SK-N-SH (cell line): ENCODE measurements around the gene TRAFD1. TPM values are rescaled to one million over a fixed set of nuclear protein-coding genes. Genes with fewer than 3 reads are reported as not detected.

ENCODE experiments used
- CTCF ChIA-PET: fragments of 300-600, 350-600 bp; formaldehyde crosslinking; extraction: SDS; loops from one replicate; lab custom pipeline; 2021; lab: Yijun Ruan, JAX
- POLR2A ChIA-PET: fragments of 350-600 bp; sonication (Branson Sonifier 250); formaldehyde crosslinking; extraction: SDS; loops from one replicate; lab custom pipeline; 2020; ENCODE audit warnings: antibody characterized with exemption, inconsistent platforms; lab: Yijun Ruan, JAX
- DNase-seq: peaks from one replicate; pipeline ENCODE4 v3.0.0; 2012
- H2AFZ ChIP-seq: fragments of 200-600 bp; sonication (generic); 2 replicates; pipeline ENCODE4 v1.8.1; 2016; ENCODE audit warnings: antibody characterized with exemption, mild to moderate bottlenecking, low read depth
- H3F3A ChIP-seq: fragments of 200-600 bp; sonication (generic); replicated peaks from 2 replicates; pipeline ENCODE3; 2016; ENCODE audit warnings: antibody characterized with exemption, mild to moderate bottlenecking; ENCODE audit not compliant: insufficient read depth
- H3K27ac ChIP-seq, 2 experiments: fragments of 200-500 bp in 1 of 2; fragments of 200-600 bp in 1 of 2; sonication (Bioruptor generic) in 1 of 2; sonication (generic), shearing (Covaris generic) in 1 of 2; 2 replicates each; pipeline versions ENCODE4 v1.5.1 to v1.6.1; 2014 to 2016; ENCODE audit warnings: low read depth in 2 of 2, inconsistent platforms in 1 of 2, low read length in 1 of 2, mild to moderate bottlenecking in 1 of 2, mixed read lengths in 1 of 2
- H3K27me3 ChIP-seq: fragments of 200-600 bp; sonication (generic), shearing (Covaris generic); 2 replicates; pipeline ENCODE4 v1.6.1; 2016; ENCODE audit warnings: mixed run types; ENCODE audit not compliant: insufficient read depth
- H3K36me3 ChIP-seq, 2 experiments: fragments of 200-500 bp in 1 of 2; fragments of 200-600 bp in 1 of 2; sonication (Bioruptor generic) in 1 of 2; sonication (generic) in 1 of 2; replicated peaks in 1 of 2; 2 replicates each; pipeline versions ENCODE3 to v1.5.1; 2014 to 2016; ENCODE audit warnings: low read length in 1 of 2, mild to moderate bottlenecking in 1 of 2; ENCODE audit not compliant: insufficient read depth in 2 of 2, control insufficient read depth in 1 of 2
- H3K4me1 ChIP-seq, 2 experiments: fragments of 200-500 bp in 1 of 2; fragments of 200-600 bp in 1 of 2; sonication (Bioruptor generic) in 1 of 2; sonication (generic), shearing (Covaris generic) in 1 of 2; 2 replicates each; pipeline versions ENCODE4 v1.5.1 to v1.6.1; 2014 to 2016; ENCODE audit warnings: low read depth in 1 of 2, low read length in 1 of 2, mixed run types in 1 of 2; ENCODE audit not compliant: insufficient read depth in 2 of 2, control insufficient read depth in 1 of 2
- H3K4me2 ChIP-seq: fragments of 200-600 bp; sonication (generic), shearing (Covaris generic); 2 replicates; pipeline ENCODE4 v1.6.1; 2017; ENCODE audit warnings: mixed run types
- H3K4me3 ChIP-seq, 2 experiments: fragments of 200-500 bp in 1 of 2; fragments of 200-600 bp in 1 of 2; sonication (Bioruptor generic) in 1 of 2; sonication (generic), shearing (Covaris generic) in 1 of 2; 2 replicates each; pipeline versions ENCODE4 v1.5.1 to v1.8.1; 2014 to 2016; ENCODE audit warnings: low read depth in 2 of 2, inconsistent platforms in 1 of 2, low read length in 1 of 2, mild to moderate bottlenecking in 1 of 2, mixed read lengths in 1 of 2, moderate library complexity in 1 of 2
- H3K79me2 ChIP-seq: fragments of 200-600 bp; sonication (generic); 2 replicates; pipeline ENCODE4 v1.8.1; 2017; ENCODE audit warnings: mild to moderate bottlenecking; ENCODE audit not compliant: insufficient read depth
- H3K9ac ChIP-seq: fragments of 200-600 bp; sonication (generic); 2 replicates; pipeline ENCODE4 v1.6.1; 2017; ENCODE audit warnings: mixed run types
- H3K9me2 ChIP-seq: fragments of 200-600 bp; sonication (generic); 2 replicates; pipeline ENCODE4 v1.6.1; 2017; ENCODE audit warnings: mixed run types
- H3K9me3 ChIP-seq: fragments of 200-600 bp; sonication (generic); 2 replicates; pipeline ENCODE4 v1.6.1; 2017; ENCODE audit warnings: mixed run types, mild to moderate bottlenecking, moderate library complexity
- H4K20me1 ChIP-seq: fragments of 200-600 bp; sonication (generic); 2 replicates; pipeline ENCODE4 v1.6.1; 2017; ENCODE audit warnings: mild to moderate bottlenecking, mixed run types; ENCODE audit not compliant: insufficient read depth
- CHD2 ChIP-seq: fragments of 150-350 bp; IDR thresholded peaks from 2 replicates; pipeline ENCODE4 v1.6.1; 2018; ENCODE audit warnings: low read length; ENCODE audit not compliant: partially characterized antibody
- CTCF ChIP-seq: fragments of 200-600 bp; sonication (generic); IDR thresholded peaks from 2 replicates; pipeline ENCODE4 v1.6.1; 2017; ENCODE audit warnings: antibody characterized with exemption, mild to moderate bottlenecking, moderate library complexity
- ELF1 ChIP-seq: IDR thresholded peaks from 2 replicates; pipeline ENCODE4 v1.4.0; 2012
- GATA2 ChIP-seq: sonication (generic); formaldehyde crosslinking; IDR thresholded peaks from 2 replicates; pipeline ENCODE4 v1.5.0; 2020; ENCODE audit warnings: mild to moderate bottlenecking, missing genetic modification reagents
- JUND ChIP-seq: IDR thresholded peaks from 2 replicates; pipeline ENCODE4 v1.4.0; 2012
- MAX ChIP-seq: IDR thresholded peaks from 2 replicates; pipeline ENCODE4 v1.4.0; 2012; ENCODE audit warnings: low read depth
- MEF2A ChIP-seq: IDR thresholded peaks from 2 replicates; pipeline ENCODE4 v1.4.0; 2012; ENCODE audit warnings: low read depth, borderline replicate concordance
- MXI1 ChIP-seq: IDR thresholded peaks from 2 replicates; pipeline ENCODE4 v1.6.1; 2012; ENCODE audit warnings: mild to moderate bottlenecking, low read depth, low read length, improper control_type of control experiment
- NRF1 ChIP-seq: IDR thresholded peaks from 2 replicates; pipeline ENCODE4 v1.6.1; 2012; ENCODE audit warnings: low read depth, mild to moderate bottlenecking, low read length
- PBX3 ChIP-seq: IDR thresholded peaks from 2 replicates; pipeline ENCODE4; 2012
- RCOR1 ChIP-seq: fragments of 150-350 bp; IDR thresholded peaks from 2 replicates; pipeline ENCODE4 v1.6.1; 2017; ENCODE audit warnings: antibody characterized with exemption, low read length
- SIN3A ChIP-seq: IDR thresholded peaks from 2 replicates; pipeline ENCODE4 v1.6.1; 2012; ENCODE audit warnings: low read depth, mild to moderate bottlenecking, low read length, moderate library complexity, borderline replicate concordance
- TCF12 ChIP-seq: IDR thresholded peaks from 2 replicates; pipeline ENCODE4 v1.4.0; 2012
- USF1 ChIP-seq: IDR thresholded peaks from 2 replicates; pipeline ENCODE4 v1.4.0; 2012; ENCODE audit warnings: low read depth, borderline replicate concordance
- USF2 ChIP-seq: fragments of 150-350 bp; IDR thresholded peaks from 2 replicates; pipeline ENCODE4 v1.6.1; 2017; ENCODE audit warnings: antibody characterized with exemption, low read length, low read depth, borderline replicate concordance
- YY1 ChIP-seq: IDR thresholded peaks from 2 replicates; pipeline ENCODE4 v1.4.0; 2012; ENCODE audit warnings: low read depth, mild to moderate bottlenecking
- ZBTB33 ChIP-seq: IDR thresholded peaks from 2 replicates; pipeline ENCODE4 v1.4.0; 2012; ENCODE audit warnings: low read depth, borderline replicate concordance
- WGBS: methylation state at CpG from one replicate; pipeline ENCODE4 v1.1.6; 2017; ENCODE audit warnings: low lambda C conversion rate; 5-methylcytosine and 5-hydroxymethylcytosine counted together
- polyA plus RNA-seq, 3 experiments: library from polyadenylated mRNA; depleted of rRNA; stranded (reverse); fragments of >200 nt; gene quantifications; 2 replicates each; pipeline ENCODE4 v1.2.3, GENCODE V29; 2012

TRAFD1 gene
- polyA plus RNA-seq, 1 of the 3 experiments (the other 2 are of a cell fraction): 12.4 TPM

- ChIA-PET CTCF (no interaction called here), POLR2A (interaction anchor here (1.6 kb wide), 1 partner anchor 26 kb away, joined by 3 read pairs; the partner anchor contains the start of gene TRAFD1)
- peaks cover 10% of the 10 kb centered on the region for H3F3A ChIP-seq
- no peak overlapping the region for H3K4me3 ChIP-seq
- H3K9me2 ChIP-seq: no peaks in the 10 kb centered on the region
- peaks cover 40 to 45% of the 10 kb centered on the region in 2 experiments for H3K36me3 ChIP-seq
- H3K4me1 ChIP-seq: peaks cover 0 to 6% of the 10 kb centered on the region in 2 experiments; a peak in 1 of 4 replicates
- 91% methylated on average over 8 of the region's 11 CpGs for WGBS
- no peaks in the 10 kb centered on the region for H3K79me2 ChIP-seq
- no peaks in the 10 kb centered on the region for H4K20me1 ChIP-seq
- no peak overlapping the region for H3K9ac ChIP-seq
- H3K4me2 ChIP-seq: no peak overlapping the region
- H3K27me3 ChIP-seq: no peaks in the 10 kb centered on the region
- H3K27ac ChIP-seq: no peak overlapping the region
- H3K9me3 ChIP-seq: no peaks in the 10 kb centered on the region
- no peak overlapping the region for H2AFZ ChIP-seq
- TF ChIP-seq NRF1 (no peak), USF2 (no peak)
- DNase-seq: no peak
These were observed 26.6 kb downstream of the TRAFD1 start for GRCh38 chr12:112151766-112152541.

GRCh38 chr12:112153181-112153892 is 28.0 kb downstream of the TRAFD1 start:
- H3K4me2 ChIP-seq: no peak overlapping the region
- no peak for DNase-seq
- ChIA-PET CTCF (interaction anchor here (0.5 to 1.4 kb wide), 2 partner anchors 45 to 123 kb away, joined by 3 to 4 read pairs; no protein-coding TSS in a partner anchor), POLR2A (interaction anchor here (1.6 kb wide), 1 partner anchor 27 kb away, joined by 3 read pairs; the partner anchor contains the start of gene TRAFD1)
- WGBS: 82% methylated on average over 5 of the region's 11 CpGs
- no peak overlapping the region for H3K27ac ChIP-seq
- H3K4me1 ChIP-seq: no peaks in the 10 kb centered on the region
- H3F3A ChIP-seq: no peaks in the 10 kb centered on the region
- H3K27me3 ChIP-seq: no peaks in the 10 kb centered on the region
- H2AFZ ChIP-seq: no peak overlapping the region
- no peaks in the 10 kb centered on the region for H4K20me1 ChIP-seq
- H3K36me3 ChIP-seq: peaks cover 33 to 40% of the 10 kb centered on the region in 2 experiments
- no peaks in the 10 kb centered on the region for H3K79me2 ChIP-seq
- no peaks in the 10 kb centered on the region for H3K9me3 ChIP-seq
- H3K4me3 ChIP-seq: no peak overlapping the region
- TF ChIP-seq GATA2 (CRISPR knock-in tag) (no peak), PBX3 (no peak), USF1 (no peak), ELF1 (no peak), MAX (no peak), CHD2 (no peak), TCF12 (no peak), ZBTB33 (no peak), MXI1 (no peak), RCOR1 (no peak), CTCF (no peak), SIN3A (no peak), MEF2A (no peak), JUND (no peak), YY1 (no peak)
- H3K9me2 ChIP-seq: no peaks in the 10 kb centered on the region
- no peak overlapping the region for H3K9ac ChIP-seq
